ENCODE measurements around the gene GNS. TPM values are rescaled to one million over a fixed set of nuclear protein-coding genes. Genes with fewer than 3 reads are reported as not detected.

GNS gene
- total and polyA plus RNA-seq, 2 of the 4 experiments (the other 2 are of a cell fraction): 60.4 to 80.7 TPM

DNA sequence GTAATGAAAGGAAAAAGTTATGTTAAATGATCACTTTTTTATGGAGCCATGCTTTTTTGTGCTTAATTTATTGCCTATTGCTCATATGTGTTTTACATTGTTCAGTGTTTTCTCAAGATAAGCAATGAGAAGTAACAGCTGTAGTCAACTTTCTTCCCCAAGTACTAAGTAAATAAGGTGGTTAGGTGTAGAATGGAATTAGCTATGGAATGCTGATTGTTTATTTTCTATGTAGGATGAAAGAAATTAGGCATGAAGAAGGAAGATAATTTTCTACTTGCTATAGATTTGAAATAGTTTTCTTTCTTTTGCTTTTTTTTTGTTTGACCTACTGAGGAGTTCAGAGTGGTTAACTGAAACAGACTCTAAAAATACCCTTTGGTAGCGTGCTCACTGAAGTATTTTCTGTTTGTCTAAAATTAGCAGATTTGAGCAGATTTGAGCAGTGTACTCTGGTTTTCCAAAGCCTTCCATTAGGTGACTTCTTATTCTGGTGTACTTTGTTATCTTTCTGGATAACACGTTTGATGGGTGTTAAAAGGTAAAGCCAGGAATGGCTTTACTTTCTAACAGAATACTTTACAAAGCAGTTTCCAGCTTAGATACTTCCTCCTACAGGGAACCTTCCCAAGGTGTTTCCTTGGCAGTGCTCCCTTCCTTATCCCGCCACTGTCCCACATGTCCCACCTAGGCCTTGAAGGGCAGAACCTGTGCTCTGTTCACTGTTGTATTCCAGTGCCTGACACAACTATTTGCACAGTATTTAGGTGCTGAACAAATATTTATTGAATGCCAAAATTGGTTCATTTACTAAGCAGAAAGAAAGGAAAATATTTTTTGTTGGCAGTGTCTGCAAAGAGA, 92.9 kb downstream of the GNS start:
- peak overlapping the region; percentile 37; the same call in 1 of the 2 replicates for H2BK20ac ChIP-seq (ENCODE audit: low read depth, low read length)
- H3K18ac ChIP-seq (ENCODE audit: low read depth, low read length): peak overlapping the region; percentile 3; the same call in 1 of the 2 replicates
- H2BK15ac ChIP-seq (ENCODE audit: low read depth, low read length): no peak overlapping the region
- H3K9me3 ChIP-seq (ENCODE audit: control insufficient read depth, insufficient read depth, low read length): no peaks in the 10 kb centered on the region
- H4K20me1 ChIP-seq (ENCODE audit: insufficient read depth, low read length): peaks cover 59% of the 10 kb centered on the region
- peaks cover 20% of the 10 kb centered on the region for H3K4me1 ChIP-seq (ENCODE audit: control insufficient read depth, insufficient read depth, low read length)
- H3K14ac ChIP-seq (replicated peaks; ENCODE audit: low read depth, low read length): peak overlapping the region; percentile 42; the same call in 1 of the 2 replicates
- H2AK5ac ChIP-seq (ENCODE audit: low read depth, low read length): no peak overlapping the region; the same call in 1 of the 2 replicates
- H3K36me3 ChIP-seq (ENCODE audit: control insufficient read depth, insufficient read depth, low read length): no peaks in the 10 kb centered on the region
- peak overlapping the region; percentile 45; the same call in 1 of the 2 replicates for H3K27ac ChIP-seq (ENCODE audit: insufficient read depth, low read length)
- H3K79me1 ChIP-seq (ENCODE audit: low read depth in 1 of 2, low read length in 2 of 2): peaks cover 26 to 84% of the 10 kb centered on the region in 2 experiments
- no TSS peak for BruUV-seq (replicated peaks)
- peaks cover 25% of the 10 kb centered on the region for H3K9me1 ChIP-seq (ENCODE audit: insufficient read depth, low read length)
- no peak overlapping the region for H4K5ac ChIP-seq (ENCODE audit: low read depth, low read length)
- H2BK5ac ChIP-seq (ENCODE audit: low read depth, low read length, poor library complexity, severe bottlenecking): peak overlapping the region; percentile 1
- H3K4ac ChIP-seq (ENCODE audit: low read depth, low read length): no peak overlapping the region
- H4K91ac ChIP-seq (ENCODE audit: insufficient read depth, low read depth, low read length): no peak overlapping the region
- no peak overlapping the region for H3K23ac ChIP-seq (ENCODE audit: low read depth, low read length)
- ChIA-PET POLR2A (ENCODE audit: unreplicated experiment) (no interaction called here), CTCF (no interaction called here)
- in situ Hi-C loops (cut with MboI; ENCODE audit: low sequenced_read_pairs): no loop called here
- WGBS, 2 experiments (ENCODE audit: extremely low coverage in 2 of 2, insufficient read length in 1 of 2): no CpG with 5 or more reads among the region's 3 CpGs
- no peak overlapping the region; the same call in 1 of the 2 replicates for H3K9ac ChIP-seq (ENCODE audit: low read depth, low read length)
- TF ChIP-seq FOS (IDR thresholded peaks at IDR 0.05; ENCODE audit: low read depth, low read length): no peak
- TF ChIP-seq POLR2A (IDR thresholded peaks at IDR 0.05; ENCODE audit: low read depth, low read length): no peak
- TF ChIP-seq, protein P1, sequence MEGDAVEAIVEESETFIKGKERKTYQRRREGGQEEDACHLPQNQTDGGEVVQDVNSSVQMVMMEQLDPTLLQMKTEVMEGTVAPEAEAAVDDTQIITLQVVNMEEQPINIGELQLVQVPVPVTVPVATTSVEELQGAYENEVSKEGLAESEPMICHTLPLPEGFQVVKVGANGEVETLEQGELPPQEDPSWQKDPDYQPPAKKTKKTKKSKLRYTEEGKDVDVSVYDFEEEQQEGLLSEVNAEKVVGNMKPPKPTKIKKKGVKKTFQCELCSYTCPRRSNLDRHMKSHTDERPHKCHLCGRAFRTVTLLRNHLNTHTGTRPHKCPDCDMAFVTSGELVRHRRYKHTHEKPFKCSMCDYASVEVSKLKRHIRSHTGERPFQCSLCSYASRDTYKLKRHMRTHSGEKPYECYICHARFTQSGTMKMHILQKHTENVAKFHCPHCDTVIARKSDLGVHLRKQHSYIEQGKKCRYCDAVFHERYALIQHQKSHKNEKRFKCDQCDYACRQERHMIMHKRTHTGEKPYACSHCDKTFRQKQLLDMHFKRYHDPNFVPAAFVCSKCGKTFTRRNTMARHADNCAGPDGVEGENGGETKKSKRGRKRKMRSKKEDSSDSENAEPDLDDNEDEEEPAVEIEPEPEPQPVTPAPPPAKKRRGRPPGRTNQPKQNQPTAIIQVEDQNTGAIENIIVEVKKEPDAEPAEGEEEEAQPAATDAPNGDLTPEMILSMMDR (conservative IDR thresholded peaks at IDR 0.05; ENCODE audit: low read depth, low read length): no peak
- no peaks in the 10 kb centered on the region for H3K27me3 ChIP-seq (ENCODE audit: control insufficient read depth, insufficient read depth, low read length)
- H3K56ac ChIP-seq (ENCODE audit: extremely low read depth, insufficient read depth, low read length): no peak overlapping the region
- no peak overlapping the region for H2AFZ ChIP-seq (replicated peaks; ENCODE audit: low read length, poor library complexity)
- 0 out of 4 replicates have a peak overlapping the region, but pooled peaks of 1 of the 2 experiments have one; percentile 26 for H4K8ac ChIP-seq (ENCODE audit: low read depth in 2 of 2, low read length in 2 of 2)
- H3K4me2 ChIP-seq (ENCODE audit: low read depth, low read length): peak overlapping the region; percentile 48
- H2BK120ac ChIP-seq (ENCODE audit: low read depth, low read length): peak overlapping the region; percentile 47
- intact Hi-C loops (cut with micrococcal nuclease): loop anchor here (5.0 kb wide), 1 partner anchor 54 kb away; the partner anchor contains the start of gene RASSF3
- dilution Hi-C loops (cut with HindIII; ENCODE audit: low sequenced_read_pairs, unreplicated experiment): no loop called here
- no peak overlapping the region for H3K4me3 ChIP-seq (ENCODE audit: insufficient read depth, low read depth, low read length)
- DNase-seq (peak; percentile 54), ATAC-seq (ENCODE audit: low read depth) (peak; percentile 55)
- no peak overlapping the region for H2AK9ac ChIP-seq (replicated peaks; ENCODE audit: low read depth, low read length, poor library complexity)

Data from IMR-90 (cell line).